ENCODE results near the gene TMED4. TPM values are rescaled to one million over a fixed set of nuclear protein-coding genes. Genes with fewer than 3 reads are reported as not detected.

Gene TMED4
- total RNA-seq, 2 donors from 2014 or later = 50.3 to 52.5 TPM

DNA sequence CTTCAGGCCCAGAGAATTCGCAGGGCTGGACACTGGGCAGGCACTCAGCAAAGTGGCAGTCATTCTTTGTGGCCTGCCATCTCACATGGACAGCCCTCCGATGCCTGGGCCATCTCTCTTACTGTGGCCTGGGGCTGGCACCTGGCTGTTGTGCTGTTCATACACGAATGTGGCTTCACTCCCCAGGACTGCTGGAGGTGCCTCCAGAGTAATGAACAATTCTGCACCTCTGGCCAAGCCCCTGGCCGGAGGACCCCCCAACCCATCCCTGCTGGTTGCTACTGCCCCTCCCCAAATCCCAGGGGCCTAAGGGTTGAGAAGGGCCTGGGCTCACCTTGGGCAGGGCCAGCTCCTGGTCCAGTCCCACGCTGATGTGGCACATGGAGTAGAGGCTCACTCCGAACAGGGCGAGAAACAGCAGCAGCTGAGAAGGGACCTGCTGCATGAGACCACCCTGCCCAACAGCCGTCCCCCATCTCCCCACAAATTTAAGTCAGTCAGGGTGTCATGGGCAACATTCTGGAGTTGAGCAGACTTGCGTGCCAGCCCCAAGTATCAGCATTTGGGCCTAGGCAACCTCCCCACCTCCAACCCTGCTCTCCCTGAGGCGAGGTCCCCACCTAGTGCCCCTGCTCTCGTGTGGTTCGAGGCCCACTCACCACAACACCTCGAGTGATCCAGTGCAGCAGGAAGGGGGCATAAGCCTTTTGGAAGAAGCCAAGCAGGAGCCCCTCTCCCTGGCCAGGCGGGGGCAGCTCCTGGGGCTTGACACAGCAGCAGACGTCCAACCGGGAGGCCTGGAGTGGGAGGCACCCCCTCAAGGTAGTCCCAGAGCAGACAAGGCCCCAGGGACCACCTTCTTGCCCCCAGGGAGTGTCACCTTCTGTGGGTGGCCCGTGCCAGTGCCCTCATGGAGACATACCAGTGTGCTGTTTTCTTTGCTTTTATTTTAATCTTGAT, 50.3 kb downstream of the TMED4 start:
- intact Hi-C loops (cut with DNase I) = no loop called here
- no peak for DNase-seq (ENCODE audit: low spot score)

DNA sequence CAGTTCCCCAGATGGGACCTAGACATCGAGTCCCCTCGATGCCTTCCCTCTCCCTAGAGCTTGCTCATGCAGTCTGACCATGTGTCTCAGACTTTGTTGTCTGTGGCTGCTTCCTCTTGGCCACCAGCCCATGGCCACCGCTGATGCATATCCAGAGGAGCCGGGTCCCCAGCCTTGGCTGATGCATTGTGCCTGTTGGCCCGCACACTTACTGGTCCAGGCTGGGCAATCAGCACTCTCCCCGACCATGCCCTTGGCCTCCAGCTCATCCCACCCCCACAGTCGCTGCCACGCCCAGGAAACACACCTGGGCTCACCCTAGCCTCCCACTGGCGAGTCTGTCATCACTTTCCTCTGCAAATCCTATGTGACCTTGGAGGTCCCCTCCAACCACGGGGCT, 51.0 kb downstream of the TMED4 start:
- intact Hi-C loops (cut with DNase I) = no loop called here
- DNase-seq (ENCODE audit: low spot score) = no peak

Other genes with a start within 250 kb of the TMED4 start
- 10 to 100 TPM; 70.6 to 75.1 TPM for gene NUDCD3, start 91.6 kb downstream of the TMED4 start, total RNA-seq
- under 1 TPM; 0.14 to 0.23 TPM for gene NPC1L1, start 40.9 kb downstream of the TMED4 start, total RNA-seq
- gene DDX56, start 8.3 kb downstream of the TMED4 start, total RNA-seq = 10 to 100 TPM; 33.9 to 40.2 TPM
- gene OGDH, start 24.4 kb upstream of the TMED4 start, total RNA-seq = 100 to 1,000 TPM; 123 to 132 TPM
- 10 to 100 TPM; 52.2 to 67.1 TPM for gene ZMIZ2, start 166.6 kb upstream of the TMED4 start, total RNA-seq
- gene PPIA, start 214.4 kb upstream of the TMED4 start, total RNA-seq = 1,000 to 10,000 TPM in 1 of 2 donors, 100 to 1,000 TPM in 1; 961 to 1,030 TPM

Data from posterior vena cava (tissue), 2 donors.